Activated CD8-positive, alpha-beta T cell treated with anti-CD3 and anti-CD28 coated beads for 36 hours (primary cell): ENCODE data around the gene PHLDB1. TPM values are rescaled to one million over a fixed set of nuclear protein-coding genes. Genes with fewer than 3 reads are reported as not detected.

Experiments
- ATAC-seq: fragments of 200-7000 bp; cut with Tn5 transposase; one replicate; pipeline ENCODE4 v1.10.0; 2021; ENCODE audit warnings: mild to moderate bottlenecking, moderate library complexity
- CTCF ChIA-PET: fragments of 350-600 bp; sonication (Branson Sonifier 250); formaldehyde crosslinking; loops from one replicate; lab custom pipeline; 2021; ENCODE audit warnings: antibody characterized with exemption; lab: Charles Lee
- POLR2A ChIA-PET: fragments of 350-600 bp; sonication (Branson Sonifier 250); formaldehyde crosslinking; loops from one replicate; lab custom pipeline; 2021; ENCODE audit warnings: antibody characterized with exemption; lab: Charles Lee
- DNase-seq: peaks from one replicate; pipeline ENCODE4 v3.0.0-alpha.2; 2020
- H3K27ac Mint-ChIP-seq: one replicate; pipeline ENCODE4 v1.8.0; 2021; ENCODE audit warnings: mild to moderate bottlenecking, mixed read lengths
- H3K27me3 Mint-ChIP-seq: one replicate; pipeline ENCODE4 v1.8.0; 2021; ENCODE audit warnings: mixed read lengths
- H3K36me3 Mint-ChIP-seq: one replicate; pipeline ENCODE4 v1.8.0; 2021; ENCODE audit warnings: low read depth, mixed read lengths
- H3K4me1 Mint-ChIP-seq: one replicate; pipeline ENCODE4 v1.8.0; 2021; ENCODE audit warnings: low read depth, mixed read lengths
- H3K4me3 Mint-ChIP-seq: one replicate; pipeline ENCODE4 v1.8.0; 2021; ENCODE audit warnings: mild to moderate bottlenecking, moderate library complexity, mixed read lengths
- H3K9me3 Mint-ChIP-seq: one replicate; pipeline ENCODE4 v1.8.0; 2021; ENCODE audit warnings: mixed read lengths
- CTCF ChIP-seq: fragments of 200-600 bp; IDR thresholded peaks from one replicate; pipeline ENCODE4 v1.8.0; 2022; ENCODE audit warnings: antibody characterized with exemption, mild to moderate bottlenecking
- intact Hi-C: fragments of 100-400 bp; cut with micrococcal nuclease; formaldehyde crosslinking; loops from one replicate; pipeline ENCODE4 v1.10.0; 2022
- total RNA-seq, 2 experiments: library from RNA; stranded (reverse); gene quantifications; one replicate each; pipeline ENCODE4 v1.2.3, GENCODE V29; 2021

The PHLDB1 gene
- total RNA-seq, 2 experiments from 2014 or later, result 3.0 to 5.1 TPM

GRCh38 chr11:118688851-118689502 lies 81.6 kb downstream of the PHLDB1 start:
- ChIA-PET CTCF (interaction anchor here (0.6 to 5.2 kb wide), 41 partner anchors 8 to 346 kb away, joined by 3 to 80 read pairs (median 6); partner anchors contain the start of genes DDX6 and UPK2), POLR2A (interaction anchor here (1.2 kb wide), 1 partner anchor 72 kb away, joined by 3 read pairs; no protein-coding TSS in a partner anchor)
- Mint-ChIP-seq H3K27ac (no peak overlapping the region), H3K36me3 (no peaks in the 10 kb centered on the region), H3K4me3 (no peak overlapping the region), H3K9me3 (no peaks in the 10 kb centered on the region), H3K4me1 (peaks cover 47% of the 10 kb centered on the region), H3K27me3 (peaks cover 4% of the 10 kb centered on the region)
- ATAC-seq (no peak), DNase-seq (no peak)
- intact Hi-C loops, result no loop called here
- TF ChIP-seq CTCF, result no peak

GRCh38 chr11:118689503-118689851 lies 82.1 kb downstream of the PHLDB1 start:
- intact Hi-C loops, result no loop called here
- Mint-ChIP-seq H3K27me3 (peaks cover 4% of the 10 kb centered on the region), H3K27ac (no peak overlapping the region), H3K9me3 (no peaks in the 10 kb centered on the region), H3K36me3 (no peaks in the 10 kb centered on the region), H3K4me1 (peaks cover 48% of the 10 kb centered on the region), H3K4me3 (no peak overlapping the region)
- no peak for DNase-seq
- no peak for TF ChIP-seq CTCF
- ATAC-seq, result no peak
- ChIA-PET POLR2A (interaction anchor here (1.0 to 1.2 kb wide), 3 partner anchors 61 to 236 kb away, joined by 3 read pairs; partner anchors contain the start of gene BCL9L), CTCF (interaction anchor here (0.6 to 5.2 kb wide), 80 partner anchors 9 to 378 kb away, joined by 3 to 80 read pairs (median 5); partner anchors contain the start of genes BCL9L, CENATAC, CXCR5 and DDX6)

GRCh38 chr11:118689852-118690552 lies 82.6 kb downstream of the PHLDB1 start:
- no peaks in the 10 kb centered on the region for H3K9me3 Mint-ChIP-seq
- intact Hi-C loops, result loop anchor here (5.0 kb wide), 1 partner anchor 97 kb away; no protein-coding TSS in a partner anchor
- H3K36me3 Mint-ChIP-seq, result no peaks in the 10 kb centered on the region
- peak overlapping the region; percentile 86 for H3K27ac Mint-ChIP-seq
- H3K4me3 Mint-ChIP-seq, result peak overlapping the region; percentile 73
- peak; percentile 99 for TF ChIP-seq CTCF
- ATAC-seq (peak; percentile 92), DNase-seq (peak; percentile 94)
- peaks cover 52% of the 10 kb centered on the region for H3K4me1 Mint-ChIP-seq
- peaks cover 4% of the 10 kb centered on the region for H3K27me3 Mint-ChIP-seq
- POLR2A ChIA-PET, result interaction anchor here (0.6 to 1.2 kb wide), 5 partner anchors 55 to 236 kb away, joined by 3 to 4 read pairs (median 3); partner anchors contain the start of gene BCL9L
- CTCF ChIA-PET, result interaction anchor here (0.6 to 5.2 kb wide), 81 partner anchors 9 to 378 kb away, joined by 3 to 80 read pairs (median 5); partner anchors contain the start of genes BCL9L, CENATAC, CXCR5 and DDX6

GRCh38 chr11:118690553-118691304 lies 83.3 kb downstream of the PHLDB1 start:
- peak overlapping the region; percentile 73 for H3K4me3 Mint-ChIP-seq
- peaks cover 57% of the 10 kb centered on the region for H3K4me1 Mint-ChIP-seq
- no peak for TF ChIP-seq CTCF
- ChIA-PET POLR2A (interaction anchor here (0.6 to 1.2 kb wide), 3 partner anchors 55 to 235 kb away, joined by 3 to 4 read pairs (median 3); partner anchors contain the start of gene BCL9L), CTCF (interaction anchor here (0.6 to 5.2 kb wide), 44 partner anchors 9 to 270 kb away, joined by 3 to 80 read pairs (median 6); partner anchors contain the start of genes BCL9L, DDX6, PHLDB1 and UPK2)
- intact Hi-C loops, result loop anchor here (5.0 kb wide), 1 partner anchor 97 kb away; no protein-coding TSS in a partner anchor
- no peaks in the 10 kb centered on the region for H3K9me3 Mint-ChIP-seq
- DNase-seq, result no peak
- ATAC-seq, result no peak
- H3K27ac Mint-ChIP-seq, result peak overlapping the region; percentile 86
- no peaks in the 10 kb centered on the region for H3K36me3 Mint-ChIP-seq
- H3K27me3 Mint-ChIP-seq, result peaks cover 4% of the 10 kb centered on the region
